ENCODE data around the gene CELF4. TPM values are rescaled to one million over a fixed set of nuclear protein-coding genes. Genes with fewer than 3 reads are reported as not detected.

The CELF4 gene
- total RNA-seq, 2 donors from 2014 or later = 1.4 TPM; not detected in 1

GRCh38 chr18:37254973-37255372 is 310.6 kb downstream of the CELF4 start:
- TF ChIP-seq CTCF (IDR thresholded peaks at IDR 0.05) = no peak
- no peak overlapping the region for H3K27ac ChIP-seq
- H3K4me3 ChIP-seq = no peak overlapping the region
- H3K27me3 ChIP-seq = peaks cover 29% of the 10 kb centered on the region
- H3K9ac ChIP-seq (ENCODE audit: low read depth in 2 of 2, low read length in 2 of 2) = no peak overlapping the region
- intact Hi-C loops (cut with DNase I) = loop anchor here (5.0 kb wide), 1 partner anchor 233 kb away; no protein-coding TSS in a partner anchor
- DNase-seq = no peak
- H3K36me3 ChIP-seq = no peaks in the 10 kb centered on the region
- no peaks in the 10 kb centered on the region for H3K9me3 ChIP-seq
- peaks cover 3% of the 10 kb centered on the region for H3K4me1 ChIP-seq

GRCh38 chr18:37254236-37254754 is 311.3 kb downstream of the CELF4 start:
- TF ChIP-seq CTCF (IDR thresholded peaks at IDR 0.05) = no peak
- no peak for DNase-seq
- intact Hi-C loops (cut with DNase I) = no loop called here
- no peaks in the 10 kb centered on the region for H3K36me3 ChIP-seq
- H3K27ac ChIP-seq = no peak overlapping the region
- H3K9ac ChIP-seq (ENCODE audit: low read depth in 2 of 2, low read length in 2 of 2) = no peak overlapping the region
- H3K27me3 ChIP-seq = peaks cover 29% of the 10 kb centered on the region
- peak overlapping the region; percentile 19 for H3K4me3 ChIP-seq
- peaks cover 3% of the 10 kb centered on the region for H3K4me1 ChIP-seq
- H3K9me3 ChIP-seq = no peaks in the 10 kb centered on the region

GRCh38 chr18:37253394-37254235 is 312.0 kb downstream of the CELF4 start:
- peaks cover 3% of the 10 kb centered on the region for H3K4me1 ChIP-seq
- no peak for TF ChIP-seq CTCF (IDR thresholded peaks at IDR 0.05)
- peak; percentile 21 for DNase-seq
- no peak overlapping the region for H3K9ac ChIP-seq (ENCODE audit: low read depth in 2 of 2, low read length in 2 of 2)
- intact Hi-C loops (cut with DNase I) = no loop called here
- H3K4me3 ChIP-seq = peak overlapping the region; percentile 19
- no peak overlapping the region for H3K27ac ChIP-seq
- no peaks in the 10 kb centered on the region for H3K9me3 ChIP-seq
- peaks cover 29% of the 10 kb centered on the region for H3K27me3 ChIP-seq
- H3K36me3 ChIP-seq = no peaks in the 10 kb centered on the region

- intact Hi-C loops (cut with DNase I) = no loop called here
- peaks cover 29% of the 10 kb centered on the region for H3K27me3 ChIP-seq
- H3K9me3 ChIP-seq = no peaks in the 10 kb centered on the region
- H3K4me1 ChIP-seq = peaks cover 3% of the 10 kb centered on the region
- no peak overlapping the region for H3K4me3 ChIP-seq
- H3K27ac ChIP-seq = no peak overlapping the region
- DNase-seq = no peak
- no peak overlapping the region for H3K9ac ChIP-seq (ENCODE audit: low read depth in 2 of 2, low read length in 2 of 2)
- TF ChIP-seq CTCF (IDR thresholded peaks at IDR 0.05) = no peak
- no peaks in the 10 kb centered on the region for H3K36me3 ChIP-seq
Measured at GRCh38 chr18:37252854-37253393, 312.7 kb downstream of the CELF4 start.

GRCh38 chr18:37252342-37252741 is 313.3 kb downstream of the CELF4 start:
- no peak overlapping the region for H3K27ac ChIP-seq
- no peak overlapping the region for H3K4me3 ChIP-seq
- H3K36me3 ChIP-seq = no peaks in the 10 kb centered on the region
- DNase-seq = no peak
- no peak overlapping the region for H3K9ac ChIP-seq (ENCODE audit: low read depth in 2 of 2, low read length in 2 of 2)
- H3K9me3 ChIP-seq = no peaks in the 10 kb centered on the region
- peaks cover 3% of the 10 kb centered on the region for H3K4me1 ChIP-seq
- TF ChIP-seq CTCF (IDR thresholded peaks at IDR 0.05) = no peak
- peaks cover 29% of the 10 kb centered on the region for H3K27me3 ChIP-seq
- intact Hi-C loops (cut with DNase I) = no loop called here

Measured in colonic mucosa (tissue), 4 donors.